Measurements from ENCODE around the gene KDM4C.

GRCh38 chr9:6991418-6991817 is 233.6 kb downstream of the KDM4C start:
- TF ChIP-seq CTCF (IDR thresholded peaks at IDR 0.05), result no peak
- TF ChIP-seq POLR2A (IDR thresholded peaks at IDR 0.05), result no peak

All from heart left ventricle (tissue), 13 donors.